ENCODE results near the gene TMEM130.
A peak's percentile ranks its signal among the peaks of the same experiment; 100 is the strongest.

TMEM130 gene

GRCh38 chr7:98869597-98870120 is at the start of gene TMEM130:
TSS of gene TMEM130 (minus strand) at chr7:98870014. CDS start at chr7:98869861, 153 bp downstream.
- DNase-seq (ENCODE audit: low spot score): no peak

- no peak for DNase-seq (ENCODE audit: low spot score)
Observed at GRCh38 chr7:98917331-98917730, 47.5 kb upstream of the TMEM130 start.

DNA sequence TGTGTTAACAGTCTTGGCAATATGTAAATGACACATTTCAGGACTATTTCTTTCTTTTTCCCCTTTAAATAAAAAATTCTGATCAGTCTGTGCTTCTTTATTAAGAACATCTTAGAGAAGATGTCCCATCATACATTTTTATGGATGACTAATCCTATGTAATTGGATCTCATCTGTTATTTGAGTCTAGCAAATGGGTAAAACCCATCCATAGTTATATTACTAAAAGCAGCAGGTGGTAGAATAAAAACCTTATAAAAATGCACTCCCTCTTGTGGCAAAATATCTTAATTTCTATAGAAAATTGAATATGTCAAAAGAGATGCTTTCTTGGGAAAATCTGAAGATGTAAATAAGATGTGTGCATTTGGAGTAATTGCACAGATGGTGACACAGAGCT is 43.8 kb upstream of the TMEM130 start:
- DNase-seq (ENCODE audit: low spot score): no peak

DNA sequence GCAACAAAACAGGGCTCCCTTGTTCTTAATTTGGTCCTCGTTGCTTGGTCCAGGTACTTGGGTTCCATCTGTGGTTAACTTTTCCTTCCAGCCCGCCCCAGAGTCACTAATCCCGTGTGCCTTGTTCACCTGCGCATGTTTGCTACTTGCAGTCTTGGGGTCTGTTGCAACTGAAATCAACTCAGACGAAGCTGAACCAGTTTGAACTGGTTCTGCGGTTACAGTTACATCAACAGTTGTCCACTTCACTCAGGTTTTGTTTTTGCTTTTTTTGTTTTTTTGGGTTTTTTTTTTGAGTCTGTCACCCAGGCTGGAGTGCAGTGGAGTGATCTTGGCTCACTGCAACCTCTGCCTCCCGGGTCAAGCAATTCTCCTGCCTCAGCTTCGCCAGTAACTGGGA is 43.2 kb upstream of the TMEM130 start:
- no peak for DNase-seq (ENCODE audit: low spot score)

- DNase-seq (ENCODE audit: low spot score): no peak
Observed at GRCh38 chr7:98911916-98912315, 42.1 kb upstream of the TMEM130 start.

GRCh38 chr7:98910427-98910826 is 40.6 kb upstream of the TMEM130 start:
- no peak for DNase-seq (ENCODE audit: low spot score)

- DNase-seq (ENCODE audit: low spot score): no peak
Observed at GRCh38 chr7:98909487-98909886, 39.7 kb upstream of the TMEM130 start.

DNA sequence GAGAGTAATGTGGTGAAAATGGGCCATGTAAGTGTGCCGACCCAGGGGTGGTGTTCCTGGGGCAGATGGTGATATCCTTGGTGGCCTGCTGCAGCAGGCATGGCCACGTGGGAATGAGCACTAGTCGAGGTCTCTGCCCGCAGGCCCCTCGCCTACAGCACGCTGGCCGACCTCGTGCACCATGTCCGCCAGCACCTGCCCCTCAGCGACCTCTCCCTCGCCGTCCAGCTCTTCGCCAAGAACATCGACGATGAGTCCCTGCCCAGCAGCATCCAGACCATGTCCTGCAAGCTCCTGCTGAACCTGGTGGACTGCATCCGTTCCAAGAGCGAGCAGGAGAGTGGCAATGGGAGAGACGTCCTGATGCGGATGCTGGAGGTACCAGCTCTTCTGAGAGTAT is 38.8 kb upstream of the TMEM130 start:
- DNase-seq (ENCODE audit: low spot score): no peak

GRCh38 chr7:98907570-98907969 is 37.8 kb upstream of the TMEM130 start:
- DNase-seq (ENCODE audit: low spot score): no peak

GRCh38 chr7:98903246-98903645 is 33.4 kb upstream of the TMEM130 start:
- no peak for DNase-seq (ENCODE audit: low spot score)

DNA sequence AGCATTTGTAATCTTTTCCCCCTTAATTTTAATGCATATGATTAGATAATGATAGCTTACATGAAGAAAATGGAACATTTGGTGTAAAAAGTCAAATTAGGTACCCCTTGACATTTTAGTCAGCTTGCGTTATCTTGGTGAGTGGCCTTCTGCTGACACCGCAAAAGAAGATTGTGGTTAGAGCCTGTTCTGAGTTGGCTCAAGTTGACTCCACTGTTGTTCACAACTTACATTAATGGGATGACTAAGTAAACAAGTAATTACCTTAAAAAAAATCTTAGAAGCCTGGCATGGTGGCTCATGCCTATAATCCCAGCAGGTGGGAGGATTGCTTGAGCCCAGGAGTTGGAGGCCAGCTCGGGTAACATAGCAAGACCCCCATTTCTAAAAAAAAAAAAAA is 32.7 kb upstream of the TMEM130 start:
- no peak for DNase-seq (ENCODE audit: low spot score)

DNA sequence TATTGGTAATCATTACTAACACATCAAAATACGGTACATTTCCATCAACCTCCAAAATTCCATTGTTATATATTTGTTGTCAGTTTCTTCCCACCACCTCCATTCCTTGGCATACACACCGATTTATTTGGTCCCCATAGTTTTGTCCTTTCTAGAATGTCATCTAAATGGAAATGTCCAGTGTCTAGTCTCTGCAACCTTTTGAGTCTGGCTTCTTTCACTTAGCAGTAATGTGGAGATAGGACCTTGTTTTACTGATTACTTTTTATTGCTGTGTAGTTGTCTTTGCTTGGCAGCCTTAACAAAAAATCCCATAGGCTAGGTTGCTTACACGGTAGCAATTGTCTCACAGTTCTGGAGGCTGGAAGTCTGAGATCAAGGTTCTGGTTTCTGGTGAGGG is 31.0 kb upstream of the TMEM130 start:
- DNase-seq (ENCODE audit: low spot score): no peak

GRCh38 chr7:98899816-98900215 is 30.0 kb upstream of the TMEM130 start:
- no peak for DNase-seq (ENCODE audit: low spot score)

GRCh38 chr7:98892609-98893008 is 22.8 kb upstream of the TMEM130 start:
- no peak for DNase-seq (ENCODE audit: low spot score)

- no peak for DNase-seq (ENCODE audit: low spot score)
Observed at GRCh38 chr7:98887038-98887437, 17.2 kb upstream of the TMEM130 start.

DNA sequence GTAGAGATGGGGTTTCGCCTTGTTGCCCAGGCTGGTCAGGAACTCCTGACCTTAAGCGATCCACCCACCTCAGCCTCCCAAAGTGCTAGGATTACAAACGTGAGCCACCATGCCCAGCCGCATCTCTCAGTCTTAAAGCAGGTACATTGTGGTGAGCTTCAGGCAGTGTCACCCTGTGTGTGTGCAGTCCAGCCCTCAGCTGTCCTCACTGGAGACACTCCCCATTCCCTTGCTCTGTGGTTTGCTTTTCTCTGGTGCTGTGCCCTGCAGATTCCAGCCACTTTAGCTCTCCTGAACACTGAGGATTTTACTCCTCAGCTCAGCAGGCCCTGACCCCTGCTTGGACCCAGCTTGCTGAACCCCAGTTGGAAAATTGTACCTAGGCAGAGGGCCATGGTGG is 14.6 kb upstream of the TMEM130 start:
- DNase-seq (ENCODE audit: low spot score): no peak

GRCh38 chr7:98881561-98882315 is 11.9 kb upstream of the TMEM130 start:
- no peak for DNase-seq (ENCODE audit: low spot score)

DNA sequence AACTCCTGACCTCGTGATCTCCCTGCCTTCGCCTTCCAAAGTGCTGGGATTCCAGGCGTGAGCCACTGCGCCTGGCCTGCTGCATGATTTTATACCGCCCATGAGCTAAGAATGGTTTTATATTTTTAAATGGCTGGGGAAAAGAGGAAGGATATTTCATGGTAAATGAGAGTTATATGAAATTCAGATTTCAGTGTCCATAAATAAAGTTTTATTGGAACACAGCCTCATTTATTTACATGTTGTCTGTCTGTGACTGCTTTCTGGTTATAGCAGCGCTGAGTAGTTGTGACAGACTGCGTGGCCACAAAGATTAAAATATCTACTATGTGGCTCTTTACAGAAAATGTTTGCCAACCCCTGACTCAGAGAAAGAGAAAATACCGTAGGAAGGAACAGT is 10.7 kb upstream of the TMEM130 start:
- DNase-seq (ENCODE audit: low spot score): no peak

DNA sequence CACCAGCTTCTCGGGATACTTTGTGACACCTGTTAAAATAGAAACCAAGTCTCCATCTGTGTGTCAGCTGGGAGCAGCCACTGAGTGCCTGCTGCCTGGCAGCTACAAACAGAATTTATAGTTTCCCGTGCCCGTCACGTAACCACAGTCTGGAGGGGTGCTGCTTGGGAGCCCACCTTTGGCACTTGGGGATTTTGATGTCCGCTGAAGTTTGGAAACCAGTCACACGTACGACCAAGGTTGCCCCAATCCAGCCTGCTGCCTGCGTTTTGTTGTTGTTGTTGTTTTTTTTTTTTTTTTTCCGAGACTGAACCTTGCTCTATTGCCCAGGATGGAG is 10.1 kb upstream of the TMEM130 start:
- no peak for DNase-seq (ENCODE audit: low spot score)

- no peak for DNase-seq (ENCODE audit: low spot score)
Observed at GRCh38 chr7:98879198-98879978, 9.6 kb upstream of the TMEM130 start.

GRCh38 chr7:98878365-98879197 is 8.8 kb upstream of the TMEM130 start, which contains the start of gene TRRAP:
TSS of gene TRRAP (plus strand) at chr7:98878532. CDS start at chr7:98881151, 2,619 bp downstream.
- peak; percentile 63 for DNase-seq (ENCODE audit: low spot score)

DNA sequence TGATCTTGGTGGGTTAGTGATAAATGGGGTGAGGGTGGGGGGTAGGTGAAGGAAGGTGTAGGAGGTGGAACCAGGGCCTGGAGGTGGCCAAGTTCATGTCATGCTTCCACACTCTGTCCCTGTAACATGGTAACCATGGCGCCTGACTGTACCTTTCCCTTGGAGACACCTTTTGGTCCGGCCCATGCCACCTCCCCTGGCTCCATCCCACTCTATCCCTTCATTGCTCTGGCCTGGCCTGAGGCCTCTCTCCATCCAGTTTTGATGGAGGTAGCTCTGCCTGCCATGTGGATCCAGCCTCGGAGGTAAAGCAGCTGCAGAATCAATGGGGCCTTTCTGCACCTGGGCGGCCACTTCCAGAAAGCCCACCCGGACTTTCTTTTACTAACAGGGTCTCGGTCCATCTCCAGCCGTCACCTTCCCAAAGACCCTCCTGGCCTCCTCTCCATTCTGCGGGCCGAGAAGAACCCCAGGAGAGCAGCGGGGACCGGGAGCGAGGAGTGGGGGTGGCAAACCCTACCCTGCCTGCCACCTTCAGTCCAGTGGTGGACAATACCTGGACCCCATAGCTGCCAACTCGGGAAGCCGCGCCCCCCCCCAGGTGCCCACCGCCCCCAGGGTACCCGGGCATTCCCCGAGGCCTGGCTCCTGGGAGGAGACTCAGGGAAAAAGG is 8.0 kb upstream of the TMEM130 start:
- no peak for DNase-seq (ENCODE audit: low spot score)
